Measurements from ENCODE around the gene ANO1. TPM values are rescaled to one million over a fixed set of nuclear protein-coding genes. Genes with fewer than 3 reads are reported as not detected.

Gene ANO1
- total RNA-seq, 2 donors from 2014 or later, result 0.33 TPM; not detected in 1

DNA sequence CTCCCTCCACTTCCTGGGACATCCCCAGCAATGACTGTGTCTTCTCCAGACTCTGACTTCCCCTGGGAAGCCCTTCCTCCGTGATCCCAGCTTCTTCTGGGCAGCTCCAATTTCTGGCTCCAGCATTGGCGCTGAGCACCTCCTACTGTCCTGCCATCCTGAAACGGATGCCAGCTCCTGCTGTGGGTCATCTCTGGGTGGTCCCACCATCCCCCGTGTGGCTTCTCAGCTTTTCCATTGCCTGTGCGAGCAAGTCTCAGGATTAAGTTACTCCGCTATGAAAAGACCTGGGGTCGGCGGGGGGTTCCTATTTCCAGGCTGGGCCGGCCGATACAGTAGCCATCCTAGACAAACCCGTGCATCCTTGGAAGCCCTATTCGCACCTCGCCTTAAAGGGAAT lies 69.6 kb downstream of the ANO1 start:
- no peak for DNase-seq (ENCODE audit: low spot score in 2 of 2)
- no peaks in the 10 kb centered on the region for H3K36me3 Mint-ChIP-seq
- ATAC-seq, result no peak
- no peak overlapping the region for H3K27ac Mint-ChIP-seq
- no peaks in the 10 kb centered on the region for H3K9me3 Mint-ChIP-seq

DNA sequence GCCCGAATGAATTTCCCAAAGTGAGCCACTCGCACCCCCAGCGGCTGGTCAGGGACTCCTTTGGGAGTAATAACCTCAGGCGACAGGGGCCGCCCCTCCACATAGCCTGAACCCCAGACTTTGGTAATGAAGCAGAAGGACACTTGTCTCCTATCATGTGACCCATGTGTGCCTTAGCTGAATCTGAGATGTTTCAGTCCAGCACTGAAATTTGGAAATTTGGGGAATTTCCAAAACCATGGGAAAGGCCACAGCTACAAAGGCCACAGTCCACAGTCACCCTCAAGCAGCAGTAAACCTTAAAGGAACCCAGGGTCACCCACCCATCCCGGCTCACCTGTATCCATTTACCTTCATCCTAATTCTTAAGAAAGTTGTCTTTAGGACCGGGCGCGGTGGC lies 73.6 kb downstream of the ANO1 start:
- DNase-seq (ENCODE audit: low spot score in 2 of 2) (no peak), ATAC-seq (no peak)
- Mint-ChIP-seq H3K27ac (no peak overlapping the region), H3K36me3 (no peaks in the 10 kb centered on the region), H3K9me3 (no peaks in the 10 kb centered on the region)

DNA sequence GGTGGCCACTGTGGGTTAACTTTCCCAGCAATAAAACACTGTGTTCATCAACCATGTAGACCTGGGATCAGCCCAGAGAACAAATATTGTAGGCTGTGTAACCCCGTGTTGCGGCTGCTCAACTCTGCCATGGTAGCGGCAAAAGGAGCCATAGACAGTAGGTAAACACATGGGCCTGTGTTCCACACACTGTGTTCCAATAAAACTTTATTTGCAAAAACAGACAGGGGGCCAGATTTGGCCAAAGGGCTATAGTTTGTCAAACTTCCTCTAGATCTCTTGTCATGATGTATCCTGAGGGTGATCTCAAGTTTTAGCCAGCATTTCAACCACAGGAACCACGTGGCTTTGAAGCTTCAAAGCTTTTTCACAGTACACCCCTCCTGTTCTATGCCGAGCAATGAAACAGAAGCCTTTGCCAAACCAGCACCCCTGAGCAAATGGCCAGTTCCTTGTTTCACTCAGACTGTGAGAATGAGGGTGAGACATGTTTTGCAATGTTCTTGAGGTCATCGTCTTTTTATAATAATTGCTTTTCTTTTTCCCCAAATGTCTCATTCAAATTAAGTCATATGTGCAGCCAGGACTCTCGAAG lies 75.1 kb downstream of the ANO1 start:
- Mint-ChIP-seq H3K27ac (no peak overlapping the region), H3K36me3 (no peaks in the 10 kb centered on the region)
- no peak for ATAC-seq

DNA sequence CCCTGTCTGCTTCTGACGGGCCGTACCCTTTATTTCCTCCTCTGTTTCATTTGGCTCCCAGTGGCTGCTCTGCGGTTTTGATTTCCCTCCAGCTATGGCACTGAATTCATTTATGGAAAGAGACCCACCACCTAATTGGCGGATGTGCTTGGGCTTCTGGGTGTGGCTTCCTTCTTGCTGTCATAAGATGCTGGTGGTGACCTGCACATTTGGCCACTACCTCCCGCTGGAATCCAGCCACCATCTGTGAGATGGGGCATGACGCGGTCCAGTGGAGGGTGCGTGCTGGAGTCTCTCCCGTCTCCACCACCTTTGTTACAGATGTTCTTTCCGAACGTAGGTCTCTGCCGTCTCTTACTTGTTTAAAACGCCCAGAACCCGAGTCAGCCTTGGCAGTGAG lies 77.3 kb downstream of the ANO1 start:
- no peak for DNase-seq (ENCODE audit: low spot score in 2 of 2)
- H3K36me3 Mint-ChIP-seq, result no peaks in the 10 kb centered on the region
- ATAC-seq, result no peak
- no peak overlapping the region for H3K27ac Mint-ChIP-seq
- no peaks in the 10 kb centered on the region for H3K9me3 Mint-ChIP-seq

More for the DNA sequence above, 75.1 kb downstream of the ANO1 start:
- DNase-seq (ENCODE audit: low spot score in 2 of 2), result no peak
- H3K9me3 Mint-ChIP-seq, result no peaks in the 10 kb centered on the region

DNA sequence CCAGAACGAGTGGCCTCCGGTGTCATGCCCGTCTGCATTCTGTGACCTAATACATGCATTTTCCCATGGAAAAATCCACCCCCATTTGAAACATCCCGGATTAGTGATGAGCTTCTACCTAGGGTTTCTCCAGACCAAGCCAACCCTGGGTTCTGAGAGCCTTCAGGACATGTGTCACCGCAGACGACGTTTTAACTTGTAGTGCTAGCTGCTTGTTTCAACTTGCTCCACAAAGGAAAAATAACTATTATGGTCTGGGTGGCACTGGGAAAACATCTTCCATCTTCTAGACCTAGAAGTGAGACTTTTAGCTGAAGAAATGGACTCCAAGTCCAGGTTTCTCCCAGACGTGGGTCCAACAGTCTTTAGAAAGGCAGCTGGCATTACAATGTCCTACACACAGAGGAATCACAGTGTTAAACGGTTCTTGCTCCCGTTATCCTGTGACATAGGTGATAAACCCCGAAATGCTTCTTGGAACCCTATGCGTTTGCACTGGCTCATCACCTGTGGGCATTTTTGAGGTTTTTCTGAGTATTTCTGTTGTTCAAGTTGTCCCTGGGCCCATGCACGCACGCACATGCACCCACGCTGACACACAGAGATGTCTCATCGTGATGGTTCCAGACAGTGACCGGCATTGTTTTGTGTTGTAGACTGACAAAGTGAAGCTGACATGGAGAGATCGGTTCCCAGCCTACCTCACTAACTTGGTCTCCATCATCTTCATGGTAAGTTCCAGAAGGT lies 78.3 kb downstream of the ANO1 start:
- ATAC-seq, result no peak
- DNase-seq (ENCODE audit: low spot score in 2 of 2), result no peak
- Mint-ChIP-seq H3K27ac (no peak overlapping the region), H3K9me3 (no peaks in the 10 kb centered on the region), H3K36me3 (no peaks in the 10 kb centered on the region)

DNA sequence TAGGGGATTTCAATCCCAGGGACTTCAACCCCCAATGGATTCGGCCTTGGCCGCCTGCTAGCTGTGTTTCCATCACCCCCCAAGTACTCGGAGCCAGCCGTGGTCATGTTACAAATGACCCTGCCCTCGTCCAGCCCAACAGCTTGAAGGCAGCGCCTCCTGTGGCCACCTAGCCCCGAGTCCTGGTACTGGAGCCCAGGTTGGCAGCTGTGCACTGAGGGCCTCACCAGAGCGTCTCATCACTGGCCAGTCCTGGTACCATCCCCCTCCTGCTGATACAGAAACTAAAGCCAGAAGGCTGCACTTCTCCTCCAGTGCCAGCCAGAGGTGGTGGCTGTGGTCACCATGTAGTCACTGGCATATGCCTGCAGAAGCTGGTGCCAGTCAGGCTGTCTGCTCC lies 80.1 kb downstream of the ANO1 start:
- Mint-ChIP-seq H3K36me3 (no peaks in the 10 kb centered on the region), H3K9me3 (no peaks in the 10 kb centered on the region), H3K27ac (no peak overlapping the region)
- ATAC-seq (no peak), DNase-seq (ENCODE audit: low spot score in 2 of 2) (no peak)

DNA sequence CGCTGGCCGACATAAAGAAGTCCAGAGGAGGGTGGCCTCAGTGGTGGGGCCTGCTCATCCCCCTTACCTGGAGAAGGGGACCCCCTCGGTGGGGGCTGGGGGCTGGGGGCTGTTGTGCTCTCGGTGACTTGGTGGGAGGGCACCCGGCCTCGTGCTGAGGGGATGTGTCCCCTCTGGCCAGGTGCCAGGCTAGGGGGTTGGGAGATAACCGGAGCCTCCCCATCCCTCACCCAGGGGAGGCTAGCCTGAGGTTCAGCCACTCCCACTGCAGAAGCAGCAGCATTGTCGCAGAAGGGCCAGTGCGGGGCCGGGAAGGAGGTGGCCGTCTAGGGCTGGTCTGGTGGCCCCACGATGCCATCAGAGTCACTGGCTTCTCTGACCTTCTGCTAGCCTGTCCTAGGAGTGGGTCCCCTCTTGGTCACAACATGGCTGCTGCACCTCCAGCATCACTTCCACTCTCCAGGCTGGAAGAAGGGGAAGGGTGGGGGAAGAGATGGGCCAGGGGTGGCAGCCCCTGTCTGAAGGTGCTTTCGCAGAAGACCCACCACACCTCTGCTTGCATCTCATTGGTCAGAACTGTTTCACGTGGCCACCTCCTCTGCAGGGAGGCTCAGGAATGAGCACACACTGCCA lies 80.8 kb downstream of the ANO1 start:
- Mint-ChIP-seq H3K9me3 (no peaks in the 10 kb centered on the region), H3K27ac (no peak overlapping the region), H3K36me3 (no peaks in the 10 kb centered on the region)
- ATAC-seq (no peak), DNase-seq (ENCODE audit: low spot score in 2 of 2) (no peak)

DNA sequence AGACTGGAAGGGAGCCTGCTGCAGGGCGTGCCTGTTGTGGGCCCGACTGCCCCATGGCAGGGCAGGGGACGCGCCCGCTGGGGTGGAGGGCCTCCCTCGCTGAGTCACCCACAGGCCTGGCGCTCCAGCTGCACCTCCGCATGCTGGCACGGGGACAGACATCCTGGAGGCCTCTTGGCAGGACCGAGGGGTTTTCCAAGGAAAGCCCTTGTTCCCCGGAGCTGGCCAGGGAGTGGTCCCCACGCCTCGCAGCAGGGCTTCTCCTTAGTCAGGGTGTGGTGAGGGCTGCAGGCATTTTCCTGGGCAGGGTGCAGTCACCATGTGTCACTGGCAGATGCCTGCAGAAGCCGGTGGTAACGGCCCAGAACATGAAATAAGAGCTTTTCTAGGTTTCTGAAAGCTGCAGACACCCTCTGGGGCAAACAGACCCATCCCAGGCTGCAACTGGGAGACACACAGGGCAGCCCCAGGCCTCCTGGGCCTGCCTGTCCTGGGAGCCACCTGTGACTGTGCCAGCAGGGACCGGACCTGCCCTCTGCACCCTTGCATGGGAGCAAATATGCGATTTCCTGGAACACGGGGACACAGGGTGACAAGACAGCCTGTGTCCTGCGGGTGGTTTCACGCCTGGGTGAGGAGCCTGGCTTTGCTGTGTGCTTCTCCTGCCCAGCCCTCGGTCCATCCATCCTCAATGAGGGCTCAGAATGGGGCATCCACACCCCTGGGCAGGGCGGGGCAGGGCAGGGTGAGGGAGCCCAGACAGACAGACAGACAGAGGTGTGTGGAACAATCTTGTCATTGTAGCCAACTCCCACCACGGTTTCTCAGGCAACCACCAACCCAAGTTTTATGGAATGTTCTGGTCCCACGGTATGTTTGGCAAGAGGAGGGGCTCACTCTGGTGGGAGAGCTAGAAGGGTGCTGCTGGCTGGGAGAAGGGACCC lies 81.8 kb downstream of the ANO1 start:
- H3K36me3 Mint-ChIP-seq, result no peaks in the 10 kb centered on the region

DNA sequence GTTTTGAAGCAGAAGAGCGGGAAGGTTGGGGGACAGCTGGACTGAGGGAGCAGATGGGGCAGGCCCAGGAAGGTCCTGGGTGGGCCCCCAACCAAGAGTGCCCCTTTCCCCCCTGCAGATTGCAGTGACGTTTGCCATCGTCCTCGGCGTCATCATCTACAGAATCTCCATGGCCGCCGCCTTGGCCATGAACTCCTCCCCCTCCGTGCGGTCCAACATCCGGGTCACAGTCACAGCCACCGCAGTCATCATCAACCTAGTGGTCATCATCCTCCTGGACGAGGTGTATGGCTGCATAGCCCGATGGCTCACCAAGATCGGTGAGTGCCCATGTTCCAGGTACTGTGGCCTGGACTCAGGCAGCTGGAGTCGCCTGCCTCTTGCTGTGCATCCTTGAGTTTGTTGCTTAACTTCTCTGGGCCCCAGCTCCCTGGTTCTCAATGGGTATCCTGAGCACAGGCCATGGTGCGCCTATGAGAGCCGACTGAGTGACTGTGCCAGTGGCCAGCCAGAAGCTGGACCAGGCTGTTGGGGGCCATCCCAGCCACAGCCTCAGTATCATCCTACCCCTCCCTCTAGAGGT lies 83.0 kb downstream of the ANO1 start:
- no peaks in the 10 kb centered on the region for H3K9me3 Mint-ChIP-seq
- no peak overlapping the region for H3K27ac Mint-ChIP-seq
- no peak for DNase-seq (ENCODE audit: low spot score in 2 of 2)
- no peaks in the 10 kb centered on the region for H3K36me3 Mint-ChIP-seq
- ATAC-seq, result no peak

More for the DNA sequence above, 81.8 kb downstream of the ANO1 start:
- Mint-ChIP-seq H3K27ac (no peak overlapping the region), H3K9me3 (no peaks in the 10 kb centered on the region)
- ATAC-seq, result no peak
- DNase-seq (ENCODE audit: low spot score in 2 of 2), result no peak

DNA sequence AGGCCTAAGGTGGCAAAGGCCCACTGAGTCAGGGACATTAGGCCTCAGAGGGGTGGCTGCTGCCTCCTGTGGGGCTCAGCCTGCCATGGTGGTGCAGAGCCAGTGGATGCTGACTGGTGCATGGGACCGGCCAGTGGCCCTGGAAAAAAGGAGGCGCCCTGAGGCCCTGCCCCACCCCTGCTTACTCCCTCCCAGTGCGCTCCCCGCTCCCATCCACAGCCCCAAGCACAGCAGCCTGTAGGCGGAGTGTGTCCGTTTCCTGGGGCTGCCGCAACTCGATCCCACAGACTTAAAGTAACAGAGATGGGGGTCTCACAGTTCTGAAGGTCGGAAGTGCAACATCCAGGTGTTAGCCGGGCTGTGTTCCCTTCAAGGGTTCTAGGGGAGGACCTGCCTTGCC lies 86.6 kb downstream of the ANO1 start:
- Mint-ChIP-seq H3K36me3 (no peaks in the 10 kb centered on the region), H3K27ac (no peak overlapping the region), H3K9me3 (no peaks in the 10 kb centered on the region)
- no peak for ATAC-seq
- DNase-seq (ENCODE audit: low spot score in 2 of 2), result no peak

DNA sequence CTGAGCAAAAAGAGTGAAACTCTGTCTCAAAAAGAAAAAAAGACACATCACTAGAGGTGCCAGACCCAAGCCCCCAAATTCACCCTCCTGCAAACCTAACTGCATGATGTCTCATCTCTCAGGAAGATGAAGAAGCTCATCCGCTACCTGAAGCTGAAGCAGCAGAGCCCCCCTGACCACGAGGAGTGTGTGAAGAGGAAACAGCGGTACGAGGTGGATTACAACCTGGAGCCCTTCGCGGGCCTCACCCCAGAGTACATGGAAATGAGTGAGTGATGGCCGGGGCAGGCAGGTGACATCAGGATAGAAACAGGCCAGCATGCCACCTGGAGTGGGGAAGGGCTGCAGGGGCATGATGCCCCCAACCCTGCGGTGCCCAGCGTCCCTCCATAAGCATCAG lies 89.0 kb downstream of the ANO1 start:
- H3K27ac Mint-ChIP-seq, result no peak overlapping the region
- DNase-seq (ENCODE audit: low spot score in 2 of 2) (no peak), ATAC-seq (no peak)
- H3K9me3 Mint-ChIP-seq, result no peaks in the 10 kb centered on the region
- H3K36me3 Mint-ChIP-seq, result no peaks in the 10 kb centered on the region

DNA sequence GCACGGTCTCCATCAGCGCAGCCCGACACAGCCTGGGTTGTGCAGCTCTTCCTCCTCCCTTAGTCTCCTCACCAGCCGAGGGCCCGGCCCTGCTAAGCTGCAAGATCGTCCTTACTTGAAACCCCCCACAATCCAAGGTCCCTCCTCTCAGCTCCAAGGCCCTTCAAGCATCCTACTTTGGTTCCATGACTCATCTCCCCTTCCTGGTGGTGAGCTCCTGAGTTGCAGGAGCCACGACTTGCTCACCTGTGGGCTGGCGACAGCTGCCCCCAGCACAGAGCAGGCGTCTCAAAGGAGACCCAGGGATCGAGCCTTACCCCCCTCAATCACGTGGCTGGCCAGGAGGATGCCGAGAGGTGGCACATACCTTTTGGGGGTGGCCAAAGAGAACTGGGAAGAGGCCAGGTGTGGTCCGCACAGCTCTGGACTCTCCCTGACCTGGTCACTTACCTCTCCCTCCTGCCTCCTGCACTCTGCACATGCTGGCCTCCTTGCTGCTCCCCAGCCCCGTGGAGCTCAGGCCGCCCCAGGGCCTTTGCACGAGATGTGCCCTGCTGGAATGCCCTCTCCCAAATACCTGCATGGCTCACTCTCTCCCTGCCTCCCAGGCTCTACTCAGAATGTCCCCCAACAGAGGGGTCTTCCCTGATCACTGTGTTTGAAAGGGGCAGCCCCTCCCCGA lies 89.7 kb downstream of the ANO1 start:
- no peaks in the 10 kb centered on the region for H3K36me3 Mint-ChIP-seq
- ATAC-seq (no peak), DNase-seq (ENCODE audit: low spot score in 2 of 2) (no peak)
- H3K9me3 Mint-ChIP-seq, result no peaks in the 10 kb centered on the region
- no peak overlapping the region for H3K27ac Mint-ChIP-seq

DNA sequence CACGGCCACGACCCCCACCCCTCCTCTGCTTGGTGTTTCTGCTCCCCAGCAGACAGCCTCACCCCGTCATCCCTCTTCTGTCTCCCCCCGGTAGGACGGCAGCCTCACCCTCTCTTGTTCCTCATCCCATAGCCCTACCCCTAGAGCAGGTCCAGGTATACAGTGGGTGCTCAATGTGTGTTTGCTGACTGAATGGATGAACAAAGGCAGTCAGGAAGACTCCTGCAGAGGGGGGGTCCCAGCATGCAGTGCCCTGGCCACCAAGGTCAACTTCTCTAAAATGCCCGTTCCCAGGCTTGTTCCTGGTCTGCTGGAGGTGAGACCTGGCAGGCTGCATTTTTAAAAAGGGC lies 90.3 kb downstream of the ANO1 start:
- DNase-seq (ENCODE audit: low spot score in 2 of 2), result no peak
- Mint-ChIP-seq H3K36me3 (no peaks in the 10 kb centered on the region), H3K9me3 (no peaks in the 10 kb centered on the region), H3K27ac (no peak overlapping the region)
- no peak for ATAC-seq

DNA sequence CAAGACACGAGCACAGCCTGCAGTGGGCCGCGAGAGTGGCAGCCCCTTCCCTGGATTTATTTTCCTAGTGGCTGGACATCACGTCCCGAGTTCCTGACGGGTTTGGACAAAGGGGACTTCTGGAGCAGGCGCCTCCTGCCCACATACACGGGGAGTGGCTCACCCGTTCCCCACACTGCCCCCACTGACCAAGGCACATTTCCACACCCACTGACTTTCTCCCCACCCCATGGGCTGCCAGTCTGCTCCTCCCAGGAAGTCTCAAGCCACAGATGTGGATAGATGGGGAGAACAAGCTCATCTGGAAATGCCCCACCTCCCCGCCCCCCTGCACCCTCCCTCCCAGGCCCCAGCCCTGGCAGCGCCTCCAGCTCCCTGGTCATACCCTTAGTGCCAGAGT lies 91.0 kb downstream of the ANO1 start:
- DNase-seq (ENCODE audit: low spot score in 2 of 2) (no peak), ATAC-seq (no peak)
- no peaks in the 10 kb centered on the region for H3K36me3 Mint-ChIP-seq
- H3K9me3 Mint-ChIP-seq, result no peaks in the 10 kb centered on the region
- no peak overlapping the region for H3K27ac Mint-ChIP-seq

DNA sequence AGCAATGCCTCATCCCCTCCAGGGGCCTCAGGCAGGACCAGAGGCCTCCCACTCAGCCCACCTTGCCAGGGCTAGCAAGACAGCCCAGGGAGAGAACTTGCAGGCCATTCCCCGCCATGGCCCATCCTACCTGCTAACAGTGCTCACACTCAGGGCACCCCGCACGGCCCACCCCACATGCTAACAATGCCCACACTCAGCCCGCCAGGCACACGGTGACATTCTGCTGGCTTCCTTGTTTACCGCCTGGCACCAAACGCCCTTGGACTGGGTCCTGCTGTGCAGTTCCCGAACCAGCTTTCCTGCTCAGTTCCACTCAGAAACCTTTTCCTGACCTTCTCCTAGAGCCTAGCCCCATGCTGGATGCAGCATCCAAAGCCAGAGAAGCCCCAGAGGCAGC lies 91.5 kb downstream of the ANO1 start:
- Mint-ChIP-seq H3K36me3 (no peaks in the 10 kb centered on the region), H3K27ac (no peak overlapping the region), H3K9me3 (no peaks in the 10 kb centered on the region)
- DNase-seq (ENCODE audit: low spot score in 2 of 2) (no peak), ATAC-seq (no peak)

DNA sequence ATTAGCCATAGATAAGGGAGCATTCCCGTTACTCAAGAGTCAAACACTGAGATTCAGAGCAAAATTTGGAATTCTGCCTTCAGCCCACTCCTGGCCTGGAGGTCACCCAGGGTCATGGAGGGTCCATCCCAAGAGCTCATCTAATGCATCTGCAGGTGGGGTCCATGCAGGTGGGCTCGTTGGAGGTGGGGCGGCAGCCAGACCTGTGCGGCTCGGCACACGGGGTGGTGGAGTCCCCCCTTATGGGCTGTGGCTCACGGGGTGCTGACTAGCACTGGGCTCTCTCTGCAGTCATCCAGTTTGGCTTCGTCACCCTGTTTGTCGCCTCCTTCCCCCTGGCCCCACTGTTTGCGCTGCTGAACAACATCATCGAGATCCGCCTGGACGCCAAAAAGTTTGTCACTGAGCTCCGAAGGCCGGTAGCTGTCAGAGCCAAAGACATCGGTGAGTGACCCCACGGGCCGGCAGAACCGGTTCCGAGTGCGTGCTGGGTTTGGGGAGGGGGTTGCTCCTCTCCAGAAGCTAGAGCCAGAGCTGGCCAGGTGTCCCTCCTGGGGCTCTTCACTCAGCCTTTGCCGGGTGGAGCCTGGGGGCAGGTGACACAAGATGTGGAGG lies 92.6 kb downstream of the ANO1 start:
- no peak for DNase-seq (ENCODE audit: low spot score in 2 of 2)
- ATAC-seq, result no peak
- no peaks in the 10 kb centered on the region for H3K36me3 Mint-ChIP-seq
- H3K27ac Mint-ChIP-seq, result no peak overlapping the region
- H3K9me3 Mint-ChIP-seq, result no peaks in the 10 kb centered on the region
